ENCODE data around the gene HDAC4. TPM values are rescaled to one million over a fixed set of nuclear protein-coding genes. Genes with fewer than 3 reads are reported as not detected.

HDAC4 gene
- total RNA-seq, 1 experiment from 2014 or later, result 5.6 TPM

DNA sequence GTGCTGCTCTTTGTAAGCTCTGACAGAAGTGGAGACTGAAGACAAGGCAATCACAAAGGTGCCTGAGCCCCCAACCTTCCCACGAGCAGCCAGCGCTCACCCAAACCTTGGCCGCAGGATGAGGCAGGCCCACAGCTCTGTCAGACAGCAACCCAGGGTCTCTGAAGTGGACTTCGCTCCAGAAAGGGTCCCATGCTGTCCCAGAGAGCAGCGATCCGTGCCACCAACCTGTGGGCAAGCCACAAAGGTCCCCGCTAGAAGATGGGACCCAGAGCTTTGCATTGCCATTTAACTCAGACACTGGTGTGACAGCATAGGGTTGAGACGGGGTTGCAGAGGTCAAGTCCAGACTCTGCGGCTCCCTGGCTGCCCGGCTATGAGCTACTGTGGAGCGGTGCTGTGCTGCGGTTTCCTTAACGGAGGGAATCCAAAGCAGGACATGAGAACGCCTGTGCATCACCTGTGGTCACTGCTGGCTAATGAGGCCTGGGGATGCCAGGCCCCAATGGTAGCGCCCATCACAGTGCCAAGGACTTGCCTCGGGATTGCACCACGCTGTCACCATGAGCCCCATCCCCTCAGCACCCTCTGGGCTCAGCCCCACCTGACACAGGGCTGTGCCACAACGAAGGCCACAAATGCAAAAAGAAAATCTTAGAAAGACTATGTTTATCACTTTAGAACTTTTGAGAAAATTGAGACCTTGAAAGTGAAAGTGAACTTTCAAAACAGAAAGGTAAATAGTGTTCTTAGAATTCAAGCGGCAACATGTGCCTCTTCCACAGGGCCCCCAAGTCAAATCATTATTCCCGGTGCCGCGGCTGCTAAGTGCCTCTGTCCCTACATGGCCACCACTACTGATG is 103.4 kb downstream of the HDAC4 start:
- in situ Hi-C loops (cut with HindIII; ENCODE audit: low pct_unique_long_range_greater_than_20kb, low sequenced_read_pairs), result no loop called here
- no peak for DNase-seq (ENCODE audit: low read depth)

DNA sequence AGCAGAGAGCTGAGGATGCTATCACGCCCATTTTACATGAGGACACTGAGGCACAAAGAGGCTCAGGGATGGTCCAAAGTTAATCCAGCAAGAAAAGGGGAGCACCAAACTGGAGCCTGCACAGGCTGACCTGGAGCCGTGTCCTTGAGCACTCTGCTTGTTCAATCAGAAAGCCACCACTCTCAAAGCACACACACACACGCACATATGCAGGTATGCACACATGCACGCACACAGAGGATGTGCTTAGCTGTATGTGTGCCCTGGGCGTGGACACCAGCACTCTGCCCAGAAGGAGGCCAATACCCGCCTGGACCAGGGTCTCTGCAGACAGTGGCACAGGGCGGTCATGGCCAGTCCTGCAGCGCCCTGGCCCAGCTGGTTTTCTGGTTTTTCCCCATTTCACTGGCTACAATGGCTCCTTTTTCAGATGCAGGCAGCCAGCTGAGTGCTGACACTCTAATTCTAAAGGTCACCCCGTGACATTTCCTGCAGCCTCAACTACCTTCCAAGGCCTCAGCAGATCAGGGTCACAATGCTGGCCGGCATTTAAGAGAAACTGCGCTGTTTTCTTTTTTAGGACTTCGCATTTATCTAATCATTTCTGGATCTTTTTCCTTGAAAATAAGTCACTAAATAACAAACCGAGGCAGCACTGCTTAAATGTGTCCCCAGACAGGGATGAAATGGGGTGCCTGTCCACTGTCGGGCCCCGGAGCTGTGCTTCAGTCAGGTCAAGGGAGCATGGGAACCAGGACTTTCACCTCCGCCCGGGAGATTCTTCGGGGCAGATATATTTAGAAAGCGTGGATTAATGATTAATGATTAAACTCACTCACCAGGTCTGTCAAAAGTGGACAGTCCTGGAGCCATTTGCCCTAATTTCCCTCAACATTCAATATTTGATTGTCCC is 104.5 kb downstream of the HDAC4 start:
- no peak for DNase-seq (ENCODE audit: low read depth)
- in situ Hi-C loops (cut with HindIII; ENCODE audit: low pct_unique_long_range_greater_than_20kb, low sequenced_read_pairs), result no loop called here

DNA sequence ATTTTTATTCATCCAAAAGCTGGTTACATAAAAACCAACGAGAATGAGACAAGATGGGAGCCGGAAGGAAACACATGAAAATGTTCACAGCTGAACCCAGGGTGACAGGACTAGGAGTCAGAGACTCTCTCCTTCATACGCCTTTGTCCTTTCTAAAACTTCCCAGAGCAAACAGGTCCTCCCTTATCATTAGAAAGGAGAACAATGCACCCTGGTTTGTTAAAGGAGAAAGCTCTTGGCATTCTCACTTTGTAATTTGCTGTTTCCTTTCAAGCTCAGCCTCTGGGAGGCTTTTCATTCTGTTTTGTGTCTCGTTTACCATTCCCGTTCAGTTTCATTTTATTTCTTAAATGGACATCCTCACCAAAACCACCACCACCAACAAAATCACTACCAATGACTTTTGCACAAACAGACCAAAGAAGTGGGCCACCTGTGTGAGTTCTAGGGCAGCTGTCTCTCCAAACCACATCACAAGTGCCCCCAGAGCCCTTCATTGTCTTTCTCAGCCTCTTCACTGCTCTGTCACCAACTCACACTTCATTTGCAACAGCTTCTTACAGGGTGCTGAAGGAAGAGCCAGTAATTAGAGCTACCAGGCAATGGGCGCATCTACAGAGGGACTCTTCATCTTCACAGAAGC is 105.3 kb downstream of the HDAC4 start:
- in situ Hi-C loops (cut with HindIII; ENCODE audit: low pct_unique_long_range_greater_than_20kb, low sequenced_read_pairs), result no loop called here

GRCh38 chr2:239294571-239295054 is 106.2 kb downstream of the HDAC4 start:
- in situ Hi-C loops (cut with HindIII; ENCODE audit: low pct_unique_long_range_greater_than_20kb, low sequenced_read_pairs), result no loop called here
- no peak for DNase-seq (ENCODE audit: low read depth)

More for the DNA sequence above, 105.3 kb downstream of the HDAC4 start:
- no peak for DNase-seq (ENCODE audit: low read depth)

GRCh38 chr2:239293775-239294430 is 106.9 kb downstream of the HDAC4 start:
- in situ Hi-C loops (cut with HindIII; ENCODE audit: low pct_unique_long_range_greater_than_20kb, low sequenced_read_pairs), result no loop called here

DNA sequence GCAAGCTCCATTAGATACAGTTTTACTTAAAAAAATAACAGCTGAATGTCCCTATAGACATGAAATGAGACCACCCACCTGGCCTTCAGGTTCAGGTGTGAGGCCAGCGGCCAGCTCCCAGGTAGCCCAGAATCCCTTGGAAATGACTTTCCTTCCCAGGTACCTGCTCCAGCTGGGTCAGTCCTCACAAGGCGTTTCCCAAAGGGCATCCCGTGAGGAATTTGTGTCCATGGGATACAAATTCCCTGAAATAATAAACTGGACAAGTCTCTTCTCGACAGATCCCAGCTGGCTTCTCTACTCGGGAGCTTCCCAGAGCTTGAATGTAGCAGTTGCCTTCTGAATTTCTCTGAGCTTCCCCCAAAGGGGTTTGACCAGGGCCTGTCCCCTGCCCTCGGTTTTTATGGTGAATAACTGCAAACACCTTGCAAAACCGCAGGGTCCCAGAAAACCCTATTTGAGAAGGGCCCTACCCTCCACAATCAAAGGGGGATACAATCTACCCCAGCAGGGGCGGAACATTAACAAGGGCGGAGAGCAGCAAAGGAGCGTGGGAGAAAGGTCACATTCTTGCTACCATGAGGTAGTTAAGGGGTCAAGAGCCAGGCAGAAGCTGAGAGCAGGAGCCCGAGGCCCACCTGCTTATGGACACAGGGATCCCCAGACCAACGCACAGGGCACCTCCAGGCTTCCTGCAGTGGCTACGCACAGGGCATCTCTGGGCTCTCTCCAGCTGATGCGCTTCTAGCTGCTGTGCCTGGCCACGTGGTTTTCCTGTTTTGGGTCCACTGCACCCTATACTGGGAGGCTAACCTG is 107.7 kb downstream of the HDAC4 start:
- DNase-seq (ENCODE audit: low read depth), result no peak
- in situ Hi-C loops (cut with HindIII; ENCODE audit: low pct_unique_long_range_greater_than_20kb, low sequenced_read_pairs), result no loop called here

More at GRCh38 chr2:239293775-239294430, 106.9 kb downstream of the HDAC4 start:
- DNase-seq (ENCODE audit: low read depth), result peak; percentile 64

- in situ Hi-C loops (cut with HindIII; ENCODE audit: low pct_unique_long_range_greater_than_20kb, low sequenced_read_pairs), result no loop called here
- DNase-seq (ENCODE audit: low read depth), result no peak
These were observed 108.3 kb downstream of the HDAC4 start for GRCh38 chr2:239292531-239292930.

DNA sequence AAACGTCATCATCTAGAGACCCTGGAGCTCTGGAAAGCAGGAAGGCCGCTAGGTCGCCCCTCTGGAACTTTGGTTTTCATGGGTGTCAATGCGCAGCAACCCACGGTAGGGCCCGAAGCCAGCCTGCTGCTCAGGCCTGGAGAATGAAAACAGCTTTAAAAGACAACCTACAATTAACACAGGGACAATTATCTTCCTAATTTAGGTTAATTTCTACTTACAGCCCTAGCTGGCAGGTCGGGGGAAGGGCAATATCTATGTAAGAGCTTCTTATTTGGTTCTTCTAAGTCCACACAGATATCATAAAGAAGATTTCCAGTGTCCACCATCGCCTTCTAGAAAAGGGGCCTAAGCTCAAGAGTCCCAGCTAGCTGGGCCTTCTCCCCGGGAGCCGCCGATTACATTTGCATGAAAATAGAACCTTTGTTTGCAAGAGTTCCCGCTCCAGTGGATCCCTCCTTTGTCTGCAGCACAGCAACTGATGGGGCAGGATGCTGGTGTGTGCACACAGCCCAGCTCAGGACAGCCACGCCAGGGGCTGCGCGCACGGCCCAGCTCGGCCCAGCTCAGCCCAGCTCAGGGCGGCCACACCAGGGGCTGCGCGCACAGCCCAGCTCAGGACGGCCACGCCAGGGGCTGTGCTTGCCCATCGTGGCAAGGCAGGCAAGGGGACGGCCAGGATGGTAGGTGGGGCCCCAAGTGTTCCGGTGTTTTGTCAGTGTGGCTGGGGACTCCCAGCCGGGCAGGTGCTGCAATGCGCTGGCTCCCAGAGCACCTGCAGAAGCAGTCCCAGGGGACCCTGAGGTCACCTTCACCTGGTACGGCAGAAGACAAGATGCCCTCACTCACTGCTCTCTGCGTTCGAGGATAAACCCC is 109.1 kb downstream of the HDAC4 start:
- in situ Hi-C loops (cut with HindIII; ENCODE audit: low pct_unique_long_range_greater_than_20kb, low sequenced_read_pairs), result no loop called here
- DNase-seq (ENCODE audit: low read depth), result no peak

DNA sequence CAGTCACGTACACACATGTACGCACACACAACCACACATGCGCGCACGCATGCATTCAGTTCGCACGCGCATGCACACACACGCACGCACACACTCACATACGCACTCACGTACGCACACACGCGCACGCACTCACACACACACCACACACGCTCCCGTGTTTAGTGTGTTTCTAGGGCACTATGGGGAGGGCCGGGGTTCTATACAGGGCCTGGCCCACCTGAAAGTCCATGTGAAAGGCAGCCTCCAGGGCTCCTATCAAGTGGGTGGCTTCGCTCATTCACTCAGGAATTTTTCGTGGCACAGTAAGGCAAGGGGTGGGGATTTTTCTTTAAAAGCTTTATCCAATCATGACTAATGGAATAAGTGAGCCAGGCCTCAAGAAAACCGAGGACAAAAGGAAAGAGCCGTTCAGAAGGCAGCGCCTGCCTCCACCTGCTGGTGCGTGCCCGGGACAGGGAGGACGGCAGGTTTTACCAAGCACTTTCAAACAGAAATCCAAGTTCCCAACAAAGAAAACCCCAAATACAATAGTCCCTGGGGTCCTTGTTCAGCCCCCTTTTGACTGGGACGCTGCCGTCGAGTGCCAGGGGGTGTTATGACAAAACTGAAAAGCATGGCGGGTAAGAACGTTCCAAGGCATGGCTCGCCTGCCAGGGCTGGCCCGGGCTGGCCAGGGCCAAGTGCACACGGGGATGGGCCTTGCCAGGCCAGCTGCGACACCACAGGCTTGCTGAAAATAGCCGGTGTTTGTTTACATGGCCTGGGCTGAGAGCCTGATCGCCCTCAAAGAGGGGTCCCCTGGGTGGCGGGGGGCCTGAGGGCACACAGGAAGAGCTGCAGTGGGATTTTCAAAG is 110.0 kb downstream of the HDAC4 start:
- DNase-seq (ENCODE audit: low read depth), result no peak
- in situ Hi-C loops (cut with HindIII; ENCODE audit: low pct_unique_long_range_greater_than_20kb, low sequenced_read_pairs), result no loop called here

- in situ Hi-C loops (cut with HindIII; ENCODE audit: low pct_unique_long_range_greater_than_20kb, low sequenced_read_pairs), result no loop called here
- DNase-seq (ENCODE audit: low read depth), result no peak
These were observed 111.3 kb downstream of the HDAC4 start for GRCh38 chr2:239289545-239289944.

- no peak for DNase-seq (ENCODE audit: low read depth)
- in situ Hi-C loops (cut with HindIII; ENCODE audit: low pct_unique_long_range_greater_than_20kb, low sequenced_read_pairs), result no loop called here
These were observed 111.8 kb downstream of the HDAC4 start for GRCh38 chr2:239288951-239289511.

- no peak for DNase-seq (ENCODE audit: low read depth)
- in situ Hi-C loops (cut with HindIII; ENCODE audit: low pct_unique_long_range_greater_than_20kb, low sequenced_read_pairs), result no loop called here
These were observed 112.6 kb downstream of the HDAC4 start for GRCh38 chr2:239288237-239288636.

GRCh38 chr2:239287461-239287860 is 113.4 kb downstream of the HDAC4 start:
- no peak for DNase-seq (ENCODE audit: low read depth)
- in situ Hi-C loops (cut with HindIII; ENCODE audit: low pct_unique_long_range_greater_than_20kb, low sequenced_read_pairs), result no loop called here

DNA sequence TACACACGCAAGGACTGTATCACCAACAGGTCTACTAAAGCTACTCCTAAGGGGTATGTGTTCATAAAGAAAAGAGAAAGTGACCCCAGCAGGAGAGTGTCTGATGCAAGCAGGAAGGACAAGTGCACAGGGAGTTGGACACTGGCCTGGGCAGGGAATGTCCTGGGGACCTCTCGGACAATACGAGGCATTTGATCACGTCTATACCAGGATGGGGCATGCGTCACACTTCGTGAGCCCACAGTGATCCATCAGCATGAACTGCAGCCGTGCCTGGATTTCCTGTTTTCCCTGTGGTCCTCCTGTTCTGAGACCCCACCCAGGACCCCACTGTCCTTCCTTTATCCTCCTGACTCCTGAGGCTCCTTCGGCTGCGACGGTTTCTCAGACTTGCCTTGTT is 113.9 kb downstream of the HDAC4 start:
- no peak for DNase-seq (ENCODE audit: low read depth)
- in situ Hi-C loops (cut with HindIII; ENCODE audit: low pct_unique_long_range_greater_than_20kb, low sequenced_read_pairs), result no loop called here

- in situ Hi-C loops (cut with HindIII; ENCODE audit: low pct_unique_long_range_greater_than_20kb, low sequenced_read_pairs), result no loop called here
- no peak for DNase-seq (ENCODE audit: low read depth)
These were observed 114.9 kb downstream of the HDAC4 start for GRCh38 chr2:239285932-239286230.

All from Caki2 (cell line).